ENCODE results near the gene KISS1.

Gene KISS1

DNA sequence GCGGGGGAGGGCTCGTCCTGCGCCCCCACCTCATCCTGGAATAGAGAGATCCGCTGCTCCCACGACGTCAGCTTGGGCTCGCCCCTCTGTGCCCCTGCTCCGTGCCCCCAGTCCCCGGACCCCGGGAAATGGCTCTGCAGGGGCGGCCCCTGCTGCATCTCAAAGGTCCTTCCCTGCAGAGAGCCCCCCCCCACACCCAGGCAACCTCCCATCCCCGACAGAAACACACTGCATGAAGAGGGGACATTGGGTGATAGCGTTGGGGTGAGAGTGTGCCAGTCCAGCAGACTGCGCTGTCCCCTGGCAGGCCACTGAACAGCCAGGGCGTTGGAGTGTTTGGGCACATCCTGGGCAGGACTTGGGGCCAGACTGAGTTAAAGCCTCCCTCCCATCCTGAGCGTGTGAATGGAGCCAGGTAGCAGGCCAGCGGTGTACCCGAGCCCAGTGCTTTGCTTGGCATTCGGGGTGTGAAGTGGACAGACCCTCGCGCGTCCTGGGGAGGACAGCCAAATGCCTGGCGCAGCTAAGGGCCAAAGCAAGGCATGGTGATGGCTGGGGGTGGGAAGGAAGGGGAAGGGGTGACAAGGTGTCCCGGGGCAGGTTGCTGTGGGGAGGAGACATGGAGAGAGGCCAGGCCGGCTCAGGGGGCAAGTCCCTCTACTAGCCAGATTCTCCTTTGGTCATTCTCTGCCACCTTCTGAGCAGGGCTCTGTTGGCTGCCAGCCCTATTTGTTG lies 43.8 kb downstream of the KISS1 start:
- no peak for DNase-seq (ENCODE audit: low read depth)
- TF ChIP-seq, protein P1, sequence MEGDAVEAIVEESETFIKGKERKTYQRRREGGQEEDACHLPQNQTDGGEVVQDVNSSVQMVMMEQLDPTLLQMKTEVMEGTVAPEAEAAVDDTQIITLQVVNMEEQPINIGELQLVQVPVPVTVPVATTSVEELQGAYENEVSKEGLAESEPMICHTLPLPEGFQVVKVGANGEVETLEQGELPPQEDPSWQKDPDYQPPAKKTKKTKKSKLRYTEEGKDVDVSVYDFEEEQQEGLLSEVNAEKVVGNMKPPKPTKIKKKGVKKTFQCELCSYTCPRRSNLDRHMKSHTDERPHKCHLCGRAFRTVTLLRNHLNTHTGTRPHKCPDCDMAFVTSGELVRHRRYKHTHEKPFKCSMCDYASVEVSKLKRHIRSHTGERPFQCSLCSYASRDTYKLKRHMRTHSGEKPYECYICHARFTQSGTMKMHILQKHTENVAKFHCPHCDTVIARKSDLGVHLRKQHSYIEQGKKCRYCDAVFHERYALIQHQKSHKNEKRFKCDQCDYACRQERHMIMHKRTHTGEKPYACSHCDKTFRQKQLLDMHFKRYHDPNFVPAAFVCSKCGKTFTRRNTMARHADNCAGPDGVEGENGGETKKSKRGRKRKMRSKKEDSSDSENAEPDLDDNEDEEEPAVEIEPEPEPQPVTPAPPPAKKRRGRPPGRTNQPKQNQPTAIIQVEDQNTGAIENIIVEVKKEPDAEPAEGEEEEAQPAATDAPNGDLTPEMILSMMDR (IDR thresholded peaks at IDR 0.05; ENCODE audit: insufficient read depth, low read depth, low read length, missing control alignments): no peak
- H3K4me3 ChIP-seq (ENCODE audit: low read depth, low read length): no peak overlapping the region

DNA sequence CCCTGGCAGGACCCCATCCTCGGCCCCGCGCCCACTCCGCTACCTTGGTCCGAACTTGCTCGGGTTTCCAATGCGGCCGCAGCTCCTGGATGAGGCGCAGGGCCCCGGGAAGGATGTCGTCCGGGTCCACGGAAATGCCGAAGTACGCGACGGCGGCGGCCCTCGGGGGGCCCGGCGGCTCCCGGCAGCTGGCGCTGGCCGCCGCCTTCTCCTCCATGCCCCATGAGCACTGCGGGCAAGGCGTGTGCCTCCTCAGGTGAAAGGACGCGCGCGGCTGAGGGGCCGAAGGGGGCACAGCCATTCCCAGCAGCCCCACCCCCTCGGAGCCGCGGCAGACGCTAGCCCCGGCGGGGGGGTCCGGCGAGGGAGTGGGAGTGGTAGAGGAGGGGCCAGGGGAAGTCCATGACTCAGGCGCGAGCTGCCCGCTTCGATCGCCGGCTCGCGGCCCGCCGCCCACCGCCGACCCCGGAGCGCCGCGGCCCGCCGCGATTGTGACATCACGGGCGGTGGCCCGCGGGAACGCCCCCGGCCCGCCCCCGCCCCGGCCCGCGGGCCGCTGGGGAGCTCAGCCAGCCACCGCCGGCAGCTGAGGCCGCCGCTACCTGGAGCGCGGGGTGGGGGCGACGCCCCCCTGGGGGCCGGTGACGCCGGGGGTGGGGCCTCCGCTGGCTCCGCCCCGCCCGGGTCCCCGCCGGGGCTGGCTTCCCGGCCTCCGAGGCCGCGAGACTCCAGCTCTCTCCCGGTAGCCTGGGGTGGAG lies 44.6 kb downstream of the KISS1 start, which contains the start of gene ETNK2:
Gene ETNK2, minus strand, starts transcription at position 493 of the 758 bp plus-strand sequence. Its CDS starts 192 bp downstream, at position 301.
- DNase-seq (ENCODE audit: low read depth): no peak
- H3K4me3 ChIP-seq (ENCODE audit: low read depth, low read length): no peak within 1 kb of the TSS
- TF ChIP-seq, protein P1 (IDR thresholded peaks at IDR 0.05; ENCODE audit: insufficient read depth, low read depth, low read length, missing control alignments): no peak

DNA sequence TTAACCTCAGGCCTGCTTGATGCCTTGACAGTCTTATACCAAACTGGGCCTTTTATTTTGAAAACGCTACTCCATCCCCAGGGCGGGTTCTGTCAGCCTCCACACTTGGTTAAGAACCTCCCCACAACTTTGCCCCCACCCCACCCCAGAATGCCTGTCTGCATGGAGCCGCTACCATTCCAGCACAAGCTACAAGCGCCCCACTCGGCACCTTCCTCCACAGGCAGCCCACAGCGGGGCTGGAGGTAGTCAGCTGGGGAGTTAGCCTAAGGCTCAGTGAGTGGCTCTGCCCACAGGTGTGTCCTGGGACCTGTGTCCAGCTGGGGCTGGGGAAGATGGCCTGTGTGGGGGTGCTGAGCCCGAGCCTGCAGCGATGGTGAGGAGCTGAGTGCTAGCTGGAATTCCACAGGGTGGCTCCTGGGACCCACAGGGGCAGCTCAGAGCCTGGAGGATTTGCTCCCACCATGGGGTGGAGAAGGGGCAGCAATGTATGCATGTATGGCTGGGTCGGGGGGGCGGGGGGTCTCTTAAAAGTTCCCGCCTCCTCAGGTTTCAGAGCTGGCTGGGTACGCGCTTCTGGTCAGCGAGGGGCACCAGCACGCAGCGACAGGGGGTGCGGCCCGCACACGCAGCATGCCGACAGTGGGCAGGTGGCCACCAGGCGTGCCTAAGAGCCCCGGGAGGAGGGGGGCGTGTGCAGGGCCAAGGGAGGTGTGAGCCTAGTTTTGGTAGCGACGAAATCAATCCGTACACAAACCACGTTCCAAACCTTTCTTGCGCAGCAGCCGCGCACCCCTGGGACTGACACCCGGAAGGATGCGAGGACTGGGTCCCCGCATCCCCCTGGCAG lies 45.4 kb downstream of the KISS1 start:
- H3K4me3 ChIP-seq (ENCODE audit: low read depth, low read length): no peak overlapping the region
- TF ChIP-seq, protein P1 (IDR thresholded peaks at IDR 0.05; ENCODE audit: insufficient read depth, low read depth, low read length, missing control alignments): no peak
- no peak for DNase-seq (ENCODE audit: low read depth)

DNA sequence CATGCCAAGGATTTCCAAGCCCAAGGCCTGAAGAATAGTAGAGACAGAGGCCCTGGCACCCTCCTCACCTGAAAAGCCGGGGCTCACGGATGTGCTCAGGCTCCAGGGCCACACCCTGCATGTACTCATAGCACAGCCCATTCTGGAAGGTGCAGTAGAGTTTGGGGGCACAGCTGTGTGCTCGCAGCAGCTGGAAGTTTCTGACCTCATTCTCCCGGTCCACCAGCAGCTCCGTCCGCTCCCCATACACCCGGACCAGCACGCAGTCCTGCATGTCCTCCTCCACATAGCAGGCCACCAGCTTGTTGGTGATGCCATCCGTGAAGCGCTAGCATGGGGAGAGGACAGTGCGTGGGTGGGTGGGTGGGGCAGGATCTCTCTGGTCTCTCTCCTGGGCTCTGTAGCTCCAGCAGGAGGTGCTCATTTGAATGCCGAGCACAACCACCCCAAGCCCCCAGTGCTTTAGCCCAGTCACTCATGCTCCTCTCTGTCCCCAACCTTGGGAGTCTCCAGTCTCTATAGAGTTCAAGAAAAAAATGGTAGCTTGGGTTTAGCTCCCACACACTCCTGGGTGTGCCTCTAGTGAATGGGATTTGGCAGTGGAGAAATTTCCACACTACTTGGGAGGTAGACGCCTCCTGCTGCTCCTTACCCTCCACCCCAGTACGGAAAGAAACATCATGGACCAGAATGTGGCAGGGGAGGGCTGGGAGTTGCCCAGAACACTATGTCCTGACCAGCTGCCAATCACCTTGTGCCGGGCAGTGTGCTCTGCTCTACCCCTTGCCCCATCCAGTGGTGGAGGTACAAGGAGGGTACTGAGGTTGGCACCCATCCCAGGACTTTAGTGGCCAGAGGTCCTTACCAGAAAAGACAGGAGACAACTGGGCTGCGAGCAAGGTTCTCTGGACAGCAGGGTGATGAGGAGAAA lies 46.4 kb downstream of the KISS1 start:
- H3K4me3 ChIP-seq (ENCODE audit: low read depth, low read length): no peak overlapping the region
- DNase-seq (ENCODE audit: low read depth): no peak
- TF ChIP-seq, protein P1 (IDR thresholded peaks at IDR 0.05; ENCODE audit: insufficient read depth, low read depth, low read length, missing control alignments): no peak

DNA sequence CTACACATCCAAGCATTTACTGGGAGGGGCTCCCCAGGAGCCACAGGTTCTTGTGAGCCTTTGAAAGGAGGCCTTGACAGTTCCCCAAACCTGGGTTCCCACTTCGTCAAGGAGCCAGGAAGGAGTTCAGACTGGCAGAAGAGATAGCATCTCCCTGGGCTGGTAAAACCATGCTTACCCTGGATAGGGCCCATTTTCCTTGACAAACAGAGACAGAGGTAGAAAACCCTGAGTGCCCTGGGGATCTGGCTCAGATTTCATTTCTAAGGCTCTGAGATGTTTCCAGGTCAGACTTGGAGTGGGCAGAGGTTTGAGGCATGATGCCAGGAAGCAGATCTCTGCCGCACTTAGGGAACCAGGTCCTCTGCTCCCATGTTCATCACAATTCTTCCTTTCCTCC lies 47.2 kb downstream of the KISS1 start:
- DNase-seq (ENCODE audit: low read depth): no peak
- TF ChIP-seq, protein P1 (IDR thresholded peaks at IDR 0.05; ENCODE audit: insufficient read depth, low read depth, low read length, missing control alignments): no peak
- no peak overlapping the region for H3K4me3 ChIP-seq (ENCODE audit: low read depth, low read length)

Data from GM12865 (cell line).